Keratinocyte (primary cell): ENCODE measurements around the gene ATP5MC3. TPM values are rescaled to one million over a fixed set of nuclear protein-coding genes. Genes with fewer than 3 reads are reported as not detected.

Source experiments
- DNase-seq: peaks from one replicate; pipeline ENCODE4 v3.0.0-alpha.2; 2011; ENCODE audit warnings: low read depth, missing footprints, low spot score
- FAIRE-seq: peaks from 2 replicates; lab custom pipeline; 2011; peaks lifted over from hg19 to GRCh38; lab: Jason Lieb, UNC
- H2AFZ ChIP-seq: 2 replicates; pipeline ENCODE4 v1.6.0; 2012; ENCODE audit warnings: low read length, control low read depth, inconsistent platforms; ENCODE audit not compliant: control insufficient read depth
- H3K27ac ChIP-seq: 2 replicates; pipeline ENCODE4 v1.5.1; 2011; ENCODE audit warnings: low read length; ENCODE audit not compliant: control insufficient read depth, insufficient read depth
- H3K27me3 ChIP-seq: 3 replicates; pipeline ENCODE4 v1.6.0; 2011; ENCODE audit warnings: low read length; ENCODE audit not compliant: control insufficient read depth, insufficient read depth; ENCODE audit errors: extremely low read depth
- H3K36me3 ChIP-seq, 2 experiments: 2 replicates in 1 of 2; 3 replicates in 1 of 2; pipeline ENCODE4 v1.5.1; 2011; ENCODE audit warnings: low read length in 2 of 2, mild to moderate bottlenecking in 1 of 2; ENCODE audit not compliant: control insufficient read depth in 2 of 2, insufficient read depth in 2 of 2; ENCODE audit errors: extremely low read depth in 1 of 2
- H3K4me1 ChIP-seq: 3 replicates; pipeline ENCODE4 v1.5.1; 2011; ENCODE audit warnings: low read length; ENCODE audit not compliant: control insufficient read depth, insufficient read depth; ENCODE audit errors: extremely low read depth
- H3K4me2 ChIP-seq: 3 replicates; pipeline ENCODE4 v1.6.0; 2011; ENCODE audit warnings: low read depth, low read length; ENCODE audit not compliant: control insufficient read depth, insufficient read depth; ENCODE audit errors: extremely low read depth
- H3K4me3 ChIP-seq, 3 experiments: fragments of 200-600 bp in 1 of 3; sonication (generic) in 1 of 3; 2 replicates in 2 of 3; 3 replicates in 1 of 3; pipeline ENCODE4 v1.5.1; 2011 to 2016; ENCODE audit warnings: low read length in 3 of 3, mild to moderate bottlenecking in 3 of 3, control low read depth in 2 of 3, inconsistent platforms in 1 of 3, low read depth in 1 of 3, mixed read lengths in 1 of 3, mixed run types in 1 of 3, moderate library complexity in 1 of 3; ENCODE audit not compliant: control insufficient read depth in 2 of 3, insufficient read depth in 2 of 3; ENCODE audit errors: extremely low read depth in 1 of 3
- H3K79me2 ChIP-seq: 2 replicates; pipeline ENCODE4 v1.6.0; 2012; ENCODE audit warnings: low read length; ENCODE audit not compliant: control insufficient read depth, insufficient read depth
- H3K9ac ChIP-seq: 3 replicates; pipeline ENCODE4 v1.6.0; 2011; ENCODE audit warnings: low read length; ENCODE audit not compliant: control insufficient read depth, insufficient read depth; ENCODE audit errors: extremely low read depth
- H3K9me1 ChIP-seq: 3 replicates; pipeline ENCODE4 v1.6.0; 2011; ENCODE audit warnings: low read length; ENCODE audit not compliant: control insufficient read depth, insufficient read depth; ENCODE audit errors: extremely low read depth
- H3K9me3 ChIP-seq: 2 replicates; pipeline ENCODE4 v1.5.1; 2012; ENCODE audit warnings: low read depth, low read length; ENCODE audit not compliant: control insufficient read depth
- H4K20me1 ChIP-seq: 3 replicates; pipeline ENCODE4 v1.6.0; 2011; ENCODE audit warnings: low read length; ENCODE audit not compliant: control insufficient read depth, insufficient read depth; ENCODE audit errors: extremely low read depth
- EZH2 ChIP-seq: IDR thresholded peaks from one replicate; pipeline ENCODE4 v1.6.1; 2012; ENCODE audit warnings: inconsistent platforms, mild to moderate bottlenecking, low read length, moderate library complexity
- dilution Hi-C: fragments of 300-500 bp; cut with MboI; formaldehyde crosslinking; loops from one replicate; pipeline ENCODE4 v1.7.0; 2020; ENCODE audit warnings: low sequenced_read_pairs; ENCODE audit not compliant: extremely low pct_ligation_motif_present
- polyA plus RNA-seq, 5 experiments: library from polyadenylated mRNA; depleted of rRNA in 3 of 5; stranded (reverse) in 3 of 5; stranded (forward) in 1 of 5; unstranded in 1 of 5; fragments of >200 nt; gene quantifications; 1 replicate in 1 of 5; 2 replicates in 3 of 5; 3 replicates in 1 of 5; pipeline versions ENCODE4 v1.2.1 to v1.2.3, GENCODE V29; 2011 to 2012; ENCODE audit warnings: missing spikeins in 2 of 5, low read depth in 1 of 5, low replicate concordance in 1 of 5
- TF ChIP-seq, protein P1 (sequence below), 3 experiments: IDR thresholded peaks in 1 of 3; conservative IDR thresholded peaks in 1 of 3; optimal IDR thresholded peaks in 1 of 3; 2 replicates in 2 of 3; 3 replicates in 1 of 3; pipeline versions ENCODE3 to v1.5.1; 2011; ENCODE audit warnings: low read length in 3 of 3, mild to moderate bottlenecking in 3 of 3, moderate library complexity in 2 of 3, control low read depth in 1 of 3, inconsistent platforms in 1 of 3; ENCODE audit not compliant: insufficient read depth in 2 of 3; ENCODE audit errors: extremely low read depth in 1 of 3

The ATP5MC3 gene
- polyA plus RNA-seq, 1 donor (not counting 4 experiments of a cell fraction or from before 2014, with no cell fraction given) = 933 TPM

DNA sequence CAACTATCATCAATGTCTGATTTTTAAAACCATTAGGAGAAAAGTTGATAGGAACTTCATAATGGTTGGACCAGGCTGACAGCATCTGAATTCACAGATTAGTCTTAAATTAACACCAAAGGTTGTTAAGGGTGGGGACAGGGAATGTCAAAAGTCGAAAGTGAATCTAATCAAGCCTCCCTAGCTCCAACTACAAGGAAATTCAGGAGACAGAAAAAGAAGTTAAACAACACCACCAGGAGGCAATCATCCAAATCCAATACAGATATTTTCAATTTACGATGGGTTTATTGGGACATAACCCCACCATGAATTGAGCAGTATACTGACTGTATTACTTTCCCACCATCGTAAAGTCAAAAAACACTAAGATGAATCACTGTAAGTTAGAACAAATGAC lies 46.3 kb downstream of the ATP5MC3 start:
- Histone ChIP-seq H4K20me1 (no peaks in the 10 kb centered on the region), H3K4me1 (no peaks in the 10 kb centered on the region), H3K36me3 (peaks cover 0 to 1% of the 10 kb centered on the region in 2 experiments), H3K9me3 (no peaks in the 10 kb centered on the region), H3K9ac (no peak overlapping the region), H3K27me3 (no peaks in the 10 kb centered on the region), H3K9me1 (no peaks in the 10 kb centered on the region), H3K27ac (no peak overlapping the region), H3K79me2 (peaks cover 21% of the 10 kb centered on the region), H3K4me3 (no peak overlapping the region), H3K4me2 (no peak overlapping the region), H2AFZ (no peak overlapping the region)
- dilution Hi-C loops = no loop called here
- TF ChIP-seq, protein P1, sequence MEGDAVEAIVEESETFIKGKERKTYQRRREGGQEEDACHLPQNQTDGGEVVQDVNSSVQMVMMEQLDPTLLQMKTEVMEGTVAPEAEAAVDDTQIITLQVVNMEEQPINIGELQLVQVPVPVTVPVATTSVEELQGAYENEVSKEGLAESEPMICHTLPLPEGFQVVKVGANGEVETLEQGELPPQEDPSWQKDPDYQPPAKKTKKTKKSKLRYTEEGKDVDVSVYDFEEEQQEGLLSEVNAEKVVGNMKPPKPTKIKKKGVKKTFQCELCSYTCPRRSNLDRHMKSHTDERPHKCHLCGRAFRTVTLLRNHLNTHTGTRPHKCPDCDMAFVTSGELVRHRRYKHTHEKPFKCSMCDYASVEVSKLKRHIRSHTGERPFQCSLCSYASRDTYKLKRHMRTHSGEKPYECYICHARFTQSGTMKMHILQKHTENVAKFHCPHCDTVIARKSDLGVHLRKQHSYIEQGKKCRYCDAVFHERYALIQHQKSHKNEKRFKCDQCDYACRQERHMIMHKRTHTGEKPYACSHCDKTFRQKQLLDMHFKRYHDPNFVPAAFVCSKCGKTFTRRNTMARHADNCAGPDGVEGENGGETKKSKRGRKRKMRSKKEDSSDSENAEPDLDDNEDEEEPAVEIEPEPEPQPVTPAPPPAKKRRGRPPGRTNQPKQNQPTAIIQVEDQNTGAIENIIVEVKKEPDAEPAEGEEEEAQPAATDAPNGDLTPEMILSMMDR (optimal IDR thresholded peaks at IDR 0.05 in 1 of 3, IDR thresholded peaks at IDR 0.05 in 1 of 3, conservative IDR thresholded peaks at IDR 0.05 in 1 of 3; ENCODE audit: extremely low read depth in 1 of 3, insufficient read depth in 2 of 3, low read length in 3 of 3) = no peak
- TF ChIP-seq EZH2 = no peak
- FAIRE-seq (no peak), DNase-seq (no peak)

DNA sequence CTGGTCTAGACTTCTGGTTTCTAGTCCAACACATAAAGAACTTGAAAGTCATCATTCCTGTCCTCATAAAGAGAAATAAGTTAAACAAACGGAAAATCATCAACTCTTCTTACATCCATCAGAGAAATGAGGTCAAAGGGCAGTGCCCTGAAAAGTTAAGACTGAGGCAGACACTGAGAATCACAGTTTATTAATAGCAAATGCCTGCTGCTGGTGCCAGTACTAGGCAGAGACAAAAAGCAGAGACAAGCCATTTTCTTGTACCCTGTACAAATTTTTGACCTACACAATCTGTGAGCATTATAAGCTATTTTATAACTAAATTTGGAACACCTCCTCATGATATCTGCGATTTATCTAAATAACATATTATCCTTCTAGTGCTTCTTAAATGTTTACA lies 50.3 kb downstream of the ATP5MC3 start:
- Histone ChIP-seq H2AFZ (no peak overlapping the region), H3K4me2 (no peak overlapping the region), H3K36me3 (peaks cover 0 to 1% of the 10 kb centered on the region in 2 experiments), H3K79me2 (peaks cover 2% of the 10 kb centered on the region), H3K4me1 (peaks cover 11% of the 10 kb centered on the region), H3K9me3 (no peaks in the 10 kb centered on the region), H3K9ac (no peak overlapping the region), H3K9me1 (no peaks in the 10 kb centered on the region), H3K27me3 (no peaks in the 10 kb centered on the region), H3K27ac (no peak overlapping the region), H3K4me3 (no peak overlapping the region), H4K20me1 (no peaks in the 10 kb centered on the region)
- FAIRE-seq (no peak), DNase-seq (no peak)
- TF ChIP-seq, protein P1 (optimal IDR thresholded peaks at IDR 0.05 in 1 of 3, IDR thresholded peaks at IDR 0.05 in 1 of 3, conservative IDR thresholded peaks at IDR 0.05 in 1 of 3; ENCODE audit: extremely low read depth in 1 of 3, insufficient read depth in 2 of 3, low read length in 3 of 3) = no peak
- dilution Hi-C loops = no loop called here
